Bronchial epithelial cell (primary cell): ENCODE results near the gene AXL. TPM values are rescaled to one million over a fixed set of nuclear protein-coding genes. Genes with fewer than 3 reads are reported as not detected.
"Not testable (repeated sequence)": the region's sequence is repeated elsewhere in the genome, so short reads cannot be mapped to it uniquely, and the experiment has no call there.

Experiments
- DNase-seq: peaks from one replicate; pipeline ENCODE4 v3.0.0-alpha.2; 2010; ENCODE audit warnings: low read depth
- FAIRE-seq: peaks from 2 replicates; lab custom pipeline; 2011; peaks lifted over from hg19 to GRCh38; lab: Jason Lieb, UNC
- H3K27me3 ChIP-seq: 2 replicates; pipeline ENCODE4 v1.5.1; 2011; ENCODE audit warnings: low read length; ENCODE audit not compliant: control insufficient read depth, insufficient read depth
- H3K36me3 ChIP-seq: 2 replicates; pipeline ENCODE4 v1.5.1; 2011; ENCODE audit warnings: low read length; ENCODE audit not compliant: control insufficient read depth, insufficient read depth
- H3K4me3 ChIP-seq: 2 replicates; pipeline ENCODE4 v1.5.1; 2011; ENCODE audit warnings: mild to moderate bottlenecking, low read depth, low read length, control low read depth
- CTCF ChIP-seq: IDR thresholded peaks from 2 replicates; pipeline ENCODE4 v1.5.1; 2011; ENCODE audit warnings: mild to moderate bottlenecking, moderate library complexity, low read length, control low read depth, inconsistent platforms; ENCODE audit not compliant: insufficient read depth, severe bottlenecking
- total RNA-seq: library from RNA; depleted of rRNA; stranded (reverse); fragments of >200 nt; gene quantifications from 2 replicates; pipeline ENCODE4 v1.2.1, GENCODE V29; 2014

AXL gene
- total RNA-seq, 1 donor from 2014 or later: 19.5 TPM

- DNase-seq (no peak), FAIRE-seq (no peak)
Observed at GRCh38 chr19:41228486-41228885, 9.5 kb downstream of the AXL start.

GRCh38 chr19:41229338-41229737 is 10.3 kb downstream of the AXL start:
- H3K27me3 ChIP-seq, H3K4me3 ChIP-seq, FAIRE-seq, DNase-seq, H3K36me3 ChIP-seq: not testable (repeated sequence)

More at GRCh38 chr19:41228486-41228885, 9.5 kb downstream of the AXL start:
- Histone ChIP-seq H3K36me3 (peaks cover 2% of the 10 kb centered on the region), H3K27me3 (no peaks in the 10 kb centered on the region), H3K4me3 (no peak overlapping the region)
- no peak for TF ChIP-seq CTCF

- TF ChIP-seq CTCF: no peak
- peaks cover 3% of the 10 kb centered on the region for H3K36me3 ChIP-seq
Observed at GRCh38 chr19:41230067-41230857, 11.2 kb downstream of the AXL start.

GRCh38 chr19:41232686-41233085 is 13.7 kb downstream of the AXL start:
- H3K4me3 ChIP-seq: no peak overlapping the region
- no peaks in the 10 kb centered on the region for H3K27me3 ChIP-seq
- H3K36me3 ChIP-seq: peaks cover 5% of the 10 kb centered on the region
- TF ChIP-seq CTCF: no peak
- DNase-seq (no peak), FAIRE-seq (no peak)

More at GRCh38 chr19:41230067-41230857, 11.2 kb downstream of the AXL start:
- Histone ChIP-seq H3K4me3 (no peak overlapping the region), H3K27me3 (no peaks in the 10 kb centered on the region)
- DNase-seq (no peak), FAIRE-seq (peak; percentile 86)

GRCh38 chr19:41233748-41234240 is 14.8 kb downstream of the AXL start:
- DNase-seq: no peak
- TF ChIP-seq CTCF: no peak

GRCh38 chr19:41234512-41235168 is 15.6 kb downstream of the AXL start:
- H3K27me3 ChIP-seq: no peaks in the 10 kb centered on the region
- peak; percentile 28 for FAIRE-seq
- H3K36me3 ChIP-seq: peaks cover 17% of the 10 kb centered on the region
- TF ChIP-seq CTCF: no peak
- no peak for DNase-seq
- H3K4me3 ChIP-seq: no peak overlapping the region

More at GRCh38 chr19:41233748-41234240, 14.8 kb downstream of the AXL start:
- peak; percentile 32 for FAIRE-seq
- Histone ChIP-seq H3K36me3 (peaks cover 9% of the 10 kb centered on the region), H3K27me3 (no peaks in the 10 kb centered on the region), H3K4me3 (no peak overlapping the region)
